ENCODE data around the gene CTNND2. TPM values are rescaled to one million over a fixed set of nuclear protein-coding genes. Genes with fewer than 3 reads are reported as not detected.

The CTNND2 gene
- total RNA-seq, 4 donors from 2014 or later, result 1.3 to 2.5 (median 2.1) TPM

DNA sequence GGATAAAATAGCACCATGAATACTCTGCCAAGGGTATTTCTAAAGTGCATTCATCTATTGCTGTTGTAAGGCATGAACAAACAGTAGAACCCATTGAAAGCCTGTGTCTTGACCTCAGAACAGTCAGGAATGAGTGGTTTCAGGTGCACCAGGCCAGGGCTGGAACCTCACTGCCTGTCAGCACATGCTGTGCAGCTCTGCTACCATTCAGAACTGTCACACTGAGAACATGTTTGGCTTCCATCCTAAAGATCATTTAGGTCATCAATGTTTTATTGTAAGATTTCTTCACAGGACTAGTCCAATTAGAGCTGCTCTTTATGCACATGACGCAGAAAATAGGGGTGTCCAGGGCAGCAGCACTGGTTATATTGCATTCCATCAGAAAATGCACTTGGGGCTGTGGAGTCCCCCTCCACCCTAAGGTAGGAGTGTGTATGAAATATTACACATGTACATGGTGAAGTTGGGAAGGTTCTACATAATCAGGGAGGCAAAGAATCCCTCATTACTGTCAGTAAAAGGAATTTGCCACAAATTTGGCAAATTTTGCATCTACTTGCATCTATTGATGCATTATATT, 408.0 kb downstream of the CTNND2 start:
- intact Hi-C loops (cut with DNase I), result loop anchor here (10.0 kb wide), 1 partner anchor 231 kb away; no protein-coding TSS in a partner anchor
- no peaks in the 10 kb centered on the region for H3K36me3 ChIP-seq
- H3K9me3 ChIP-seq, result no peaks in the 10 kb centered on the region
- DNase-seq (ENCODE audit: extremely low spot score), result no peak
- no peaks in the 10 kb centered on the region for H3K27me3 ChIP-seq
- TF ChIP-seq POLR2A (IDR thresholded peaks at IDR 0.05; ENCODE audit: low read depth), result no peak
- TF ChIP-seq, protein P1, sequence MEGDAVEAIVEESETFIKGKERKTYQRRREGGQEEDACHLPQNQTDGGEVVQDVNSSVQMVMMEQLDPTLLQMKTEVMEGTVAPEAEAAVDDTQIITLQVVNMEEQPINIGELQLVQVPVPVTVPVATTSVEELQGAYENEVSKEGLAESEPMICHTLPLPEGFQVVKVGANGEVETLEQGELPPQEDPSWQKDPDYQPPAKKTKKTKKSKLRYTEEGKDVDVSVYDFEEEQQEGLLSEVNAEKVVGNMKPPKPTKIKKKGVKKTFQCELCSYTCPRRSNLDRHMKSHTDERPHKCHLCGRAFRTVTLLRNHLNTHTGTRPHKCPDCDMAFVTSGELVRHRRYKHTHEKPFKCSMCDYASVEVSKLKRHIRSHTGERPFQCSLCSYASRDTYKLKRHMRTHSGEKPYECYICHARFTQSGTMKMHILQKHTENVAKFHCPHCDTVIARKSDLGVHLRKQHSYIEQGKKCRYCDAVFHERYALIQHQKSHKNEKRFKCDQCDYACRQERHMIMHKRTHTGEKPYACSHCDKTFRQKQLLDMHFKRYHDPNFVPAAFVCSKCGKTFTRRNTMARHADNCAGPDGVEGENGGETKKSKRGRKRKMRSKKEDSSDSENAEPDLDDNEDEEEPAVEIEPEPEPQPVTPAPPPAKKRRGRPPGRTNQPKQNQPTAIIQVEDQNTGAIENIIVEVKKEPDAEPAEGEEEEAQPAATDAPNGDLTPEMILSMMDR (IDR thresholded peaks at IDR 0.05), result no peak
- TF ChIP-seq EP300 (IDR thresholded peaks at IDR 0.05), result no peak
- TF ChIP-seq POLR2AphosphoS5 (IDR thresholded peaks at IDR 0.05), result no peak
- no peak overlapping the region for H3K4me3 ChIP-seq
- H3K27ac ChIP-seq (replicated peaks in 1 of 4), result no peak overlapping the region
- H3K4me1 ChIP-seq, result no peaks in the 10 kb centered on the region
- WGBS, result 100% methylated on average over 1 of the region's 1 CpG

DNA sequence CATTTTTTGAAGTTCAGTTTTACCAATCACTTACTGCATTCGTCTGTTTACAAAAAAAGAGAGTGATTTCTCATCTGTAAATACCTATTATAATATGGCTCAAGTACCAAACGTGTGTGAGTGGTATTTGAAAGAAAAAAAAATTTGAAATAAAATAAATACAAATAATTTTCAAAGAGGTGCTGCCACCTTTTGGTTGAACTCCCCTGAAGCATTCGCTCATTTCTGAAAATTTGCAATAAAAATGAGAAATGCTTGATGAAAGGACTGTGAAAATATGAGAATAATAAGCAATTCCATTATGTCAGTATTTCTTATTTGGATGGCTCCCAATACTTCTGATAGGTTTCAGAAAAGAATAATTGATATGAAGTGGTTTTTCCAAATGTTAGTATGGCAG, 409.9 kb downstream of the CTNND2 start:
- Histone ChIP-seq H3K9me3 (no peaks in the 10 kb centered on the region), H3K27ac (replicated peaks in 1 of 4) (no peak overlapping the region), H3K4me3 (no peak overlapping the region), H3K27me3 (no peaks in the 10 kb centered on the region), H3K4me1 (no peaks in the 10 kb centered on the region), H3K36me3 (no peaks in the 10 kb centered on the region)
- WGBS, result 23% methylated on average over 3 of the region's 3 CpGs
- DNase-seq (ENCODE audit: extremely low spot score), result no peak
- intact Hi-C loops (cut with DNase I), result loop anchor here (10.0 kb wide), 1 partner anchor 230 kb away; no protein-coding TSS in a partner anchor
- TF ChIP-seq, protein P1 (IDR thresholded peaks at IDR 0.05), result peak; percentile 6 to 30 (median 20)
- TF ChIP-seq POLR2A (IDR thresholded peaks at IDR 0.05; ENCODE audit: low read depth), result no peak

DNA sequence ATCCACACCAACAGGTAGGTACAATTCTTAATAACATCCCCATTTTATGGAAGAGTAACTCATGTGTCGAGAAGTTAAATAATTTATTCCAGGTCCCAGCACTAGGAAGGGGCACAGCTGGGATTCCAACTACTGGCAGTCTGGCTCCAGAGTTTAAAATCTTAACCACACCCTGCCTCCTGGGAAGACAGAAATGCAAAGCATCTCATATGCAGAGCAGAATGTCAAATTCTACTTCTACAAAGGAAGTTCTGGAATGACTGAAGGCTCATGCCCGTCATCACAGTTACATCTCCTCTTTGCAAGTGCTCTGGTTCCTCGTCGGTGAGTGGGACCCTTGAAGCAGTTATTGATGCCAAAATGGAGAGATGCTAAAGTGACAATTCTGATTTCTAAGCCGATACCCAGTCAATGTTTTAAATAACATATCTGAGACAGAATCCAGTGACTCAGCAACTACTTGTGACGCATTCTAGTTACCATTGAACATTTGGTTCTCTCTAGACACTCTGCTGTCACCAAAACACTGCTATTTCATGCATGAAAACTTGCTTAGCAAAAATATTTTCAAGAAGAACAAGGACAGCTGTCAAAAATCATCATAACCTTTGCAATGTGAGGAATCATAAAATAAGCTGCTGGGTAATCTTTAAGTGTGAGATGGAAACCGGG, 412.7 kb downstream of the CTNND2 start:
- intact Hi-C loops (cut with DNase I), result loop anchor here (10.0 kb wide), 1 partner anchor 227 kb away; no protein-coding TSS in a partner anchor
- H3K4me3 ChIP-seq, result no peak overlapping the region
- TF ChIP-seq POLR2AphosphoS5 (IDR thresholded peaks at IDR 0.05) (no peak), POLR2A (IDR thresholded peaks at IDR 0.05; ENCODE audit: low read depth) (no peak)
- H3K27ac ChIP-seq (replicated peaks in 1 of 4), result no peak overlapping the region
- no peak for DNase-seq (ENCODE audit: extremely low spot score)
- WGBS, result 84% methylated on average over 7 of the region's 7 CpGs
- H3K4me1 ChIP-seq, result no peaks in the 10 kb centered on the region
- no peaks in the 10 kb centered on the region for H3K27me3 ChIP-seq
- no peaks in the 10 kb centered on the region for H3K9me3 ChIP-seq
- H3K36me3 ChIP-seq, result no peaks in the 10 kb centered on the region

DNA sequence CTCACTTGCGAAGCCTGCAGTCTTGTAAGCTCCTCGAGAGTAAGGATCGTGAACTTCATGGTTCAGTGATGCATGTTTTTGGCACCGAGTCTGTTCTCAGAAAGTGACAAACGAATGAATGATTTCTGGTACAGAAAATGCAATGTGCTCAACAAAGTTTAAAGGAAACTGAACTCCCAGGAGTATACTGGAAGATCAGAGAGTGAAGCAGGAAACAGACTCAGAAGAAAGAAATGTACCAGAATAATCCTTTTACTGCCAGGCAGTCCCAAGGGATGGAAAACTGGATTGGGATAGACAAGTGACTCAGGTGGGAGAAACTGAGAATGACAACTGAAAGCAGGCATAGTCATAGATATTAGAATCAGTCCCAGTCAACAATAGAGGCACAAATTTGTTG, 420.6 kb downstream of the CTNND2 start:
- no peaks in the 10 kb centered on the region for H3K9me3 ChIP-seq
- H3K27me3 ChIP-seq, result peaks cover 0 to 2% (median 0%) of the 10 kb centered on the region in 4 donors
- H3K4me3 ChIP-seq, result no peak overlapping the region
- no peaks in the 10 kb centered on the region for H3K36me3 ChIP-seq
- no peak for DNase-seq (ENCODE audit: extremely low spot score)
- intact Hi-C loops (cut with DNase I), result no loop called here
- no peak overlapping the region for H3K27ac ChIP-seq (replicated peaks in 1 of 4)
- 86% methylated on average over 5 of the region's 5 CpGs for WGBS
- TF ChIP-seq, protein P1 (IDR thresholded peaks at IDR 0.05), result no peak
- TF ChIP-seq EP300 (IDR thresholded peaks at IDR 0.05), result no peak
- no peak for TF ChIP-seq POLR2AphosphoS5 (IDR thresholded peaks at IDR 0.05)
- no peak for TF ChIP-seq POLR2A (IDR thresholded peaks at IDR 0.05; ENCODE audit: low read depth)
- no peaks in the 10 kb centered on the region for H3K4me1 ChIP-seq

DNA sequence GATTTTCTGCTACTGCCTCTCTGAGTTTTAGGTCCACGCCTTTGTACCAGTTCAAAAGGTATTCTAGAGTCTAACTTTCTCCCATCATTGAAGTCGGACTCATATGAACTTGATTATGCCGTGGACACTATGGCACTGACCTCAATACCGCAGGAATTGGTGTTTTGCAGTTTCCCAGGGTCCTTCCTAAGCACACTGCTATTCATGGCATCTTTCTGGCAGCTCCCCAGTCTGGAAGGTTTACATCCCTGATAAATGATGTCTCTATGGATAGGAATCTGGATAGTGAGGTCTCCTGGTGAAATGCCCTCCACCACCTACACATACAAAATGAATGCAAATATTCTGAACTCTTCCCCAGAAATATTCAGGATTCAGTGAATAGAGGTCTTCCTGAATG, 422.2 kb downstream of the CTNND2 start:
- intact Hi-C loops (cut with DNase I), result no loop called here
- Histone ChIP-seq H3K4me3 (no peak overlapping the region), H3K4me1 (no peaks in the 10 kb centered on the region), H3K27ac (replicated peaks in 1 of 4) (no peak overlapping the region), H3K36me3 (no peaks in the 10 kb centered on the region), H3K27me3 (peaks cover 0 to 2% (median 0%) of the 10 kb centered on the region in 4 donors), H3K9me3 (no peaks in the 10 kb centered on the region)
- TF ChIP-seq POLR2AphosphoS5 (IDR thresholded peaks at IDR 0.05), result no peak
- TF ChIP-seq, protein P1 (IDR thresholded peaks at IDR 0.05), result no peak
- DNase-seq (ENCODE audit: extremely low spot score), result no peak
- 83% methylated on average over 4 of the region's 4 CpGs for WGBS

Measured in esophagus muscularis mucosa (tissue), 4 donors.